ENCODE measurements around the gene ZHX3.

DNA sequence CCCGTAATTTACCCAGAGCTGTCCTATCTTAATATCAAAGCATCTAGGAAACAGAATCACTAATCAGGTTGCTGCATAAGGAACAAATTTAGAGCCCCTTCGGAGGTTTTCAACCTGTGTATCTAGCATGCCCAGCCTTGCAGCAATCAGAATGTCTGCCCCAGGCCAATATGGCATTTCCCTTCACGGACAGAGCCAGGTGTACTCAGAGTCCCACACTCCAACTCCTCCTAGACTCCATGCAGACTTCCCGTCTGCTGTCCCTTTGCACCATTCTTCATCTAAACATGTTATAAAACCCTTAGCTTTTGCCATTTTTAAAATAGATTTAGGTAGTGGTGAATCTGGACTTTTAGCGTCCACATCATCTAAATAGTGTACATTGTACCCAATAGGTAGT is 61.0 kb downstream of the ZHX3 start:
- TF ChIP-seq, protein P1, sequence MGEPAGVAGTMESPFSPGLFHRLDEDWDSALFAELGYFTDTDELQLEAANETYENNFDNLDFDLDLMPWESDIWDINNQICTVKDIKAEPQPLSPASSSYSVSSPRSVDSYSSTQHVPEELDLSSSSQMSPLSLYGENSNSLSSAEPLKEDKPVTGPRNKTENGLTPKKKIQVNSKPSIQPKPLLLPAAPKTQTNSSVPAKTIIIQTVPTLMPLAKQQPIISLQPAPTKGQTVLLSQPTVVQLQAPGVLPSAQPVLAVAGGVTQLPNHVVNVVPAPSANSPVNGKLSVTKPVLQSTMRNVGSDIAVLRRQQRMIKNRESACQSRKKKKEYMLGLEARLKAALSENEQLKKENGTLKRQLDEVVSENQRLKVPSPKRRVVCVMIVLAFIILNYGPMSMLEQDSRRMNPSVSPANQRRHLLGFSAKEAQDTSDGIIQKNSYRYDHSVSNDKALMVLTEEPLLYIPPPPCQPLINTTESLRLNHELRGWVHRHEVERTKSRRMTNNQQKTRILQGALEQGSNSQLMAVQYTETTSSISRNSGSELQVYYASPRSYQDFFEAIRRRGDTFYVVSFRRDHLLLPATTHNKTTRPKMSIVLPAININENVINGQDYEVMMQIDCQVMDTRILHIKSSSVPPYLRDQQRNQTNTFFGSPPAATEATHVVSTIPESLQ (CRISPR knock-in tag; IDR thresholded peaks at IDR 0.05): no peak
- TF ChIP-seq, protein P2, sequence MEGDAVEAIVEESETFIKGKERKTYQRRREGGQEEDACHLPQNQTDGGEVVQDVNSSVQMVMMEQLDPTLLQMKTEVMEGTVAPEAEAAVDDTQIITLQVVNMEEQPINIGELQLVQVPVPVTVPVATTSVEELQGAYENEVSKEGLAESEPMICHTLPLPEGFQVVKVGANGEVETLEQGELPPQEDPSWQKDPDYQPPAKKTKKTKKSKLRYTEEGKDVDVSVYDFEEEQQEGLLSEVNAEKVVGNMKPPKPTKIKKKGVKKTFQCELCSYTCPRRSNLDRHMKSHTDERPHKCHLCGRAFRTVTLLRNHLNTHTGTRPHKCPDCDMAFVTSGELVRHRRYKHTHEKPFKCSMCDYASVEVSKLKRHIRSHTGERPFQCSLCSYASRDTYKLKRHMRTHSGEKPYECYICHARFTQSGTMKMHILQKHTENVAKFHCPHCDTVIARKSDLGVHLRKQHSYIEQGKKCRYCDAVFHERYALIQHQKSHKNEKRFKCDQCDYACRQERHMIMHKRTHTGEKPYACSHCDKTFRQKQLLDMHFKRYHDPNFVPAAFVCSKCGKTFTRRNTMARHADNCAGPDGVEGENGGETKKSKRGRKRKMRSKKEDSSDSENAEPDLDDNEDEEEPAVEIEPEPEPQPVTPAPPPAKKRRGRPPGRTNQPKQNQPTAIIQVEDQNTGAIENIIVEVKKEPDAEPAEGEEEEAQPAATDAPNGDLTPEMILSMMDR (IDR thresholded peaks at IDR 0.05): no peak
- TF ChIP-seq, protein P3, sequence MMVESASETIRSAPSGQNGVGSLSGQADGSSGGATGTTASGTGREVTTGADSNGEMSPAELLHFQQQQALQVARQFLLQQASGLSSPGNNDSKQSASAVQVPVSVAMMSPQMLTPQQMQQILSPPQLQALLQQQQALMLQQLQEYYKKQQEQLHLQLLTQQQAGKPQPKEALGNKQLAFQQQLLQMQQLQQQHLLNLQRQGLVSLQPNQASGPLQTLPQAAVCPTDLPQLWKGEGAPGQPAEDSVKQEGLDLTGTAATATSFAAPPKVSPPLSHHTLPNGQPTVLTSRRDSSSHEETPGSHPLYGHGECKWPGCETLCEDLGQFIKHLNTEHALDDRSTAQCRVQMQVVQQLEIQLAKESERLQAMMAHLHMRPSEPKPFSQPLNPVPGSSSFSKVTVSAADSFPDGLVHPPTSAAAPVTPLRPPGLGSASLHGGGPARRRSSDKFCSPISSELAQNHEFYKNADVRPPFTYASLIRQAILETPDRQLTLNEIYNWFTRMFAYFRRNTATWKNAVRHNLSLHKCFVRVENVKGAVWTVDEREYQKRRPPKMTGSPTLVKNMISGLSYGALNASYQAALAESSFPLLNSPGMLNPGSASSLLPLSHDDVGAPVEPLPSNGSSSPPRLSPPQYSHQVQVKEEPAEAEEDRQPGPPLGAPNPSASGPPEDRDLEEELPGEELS (CRISPR knock-in tag; IDR thresholded peaks at IDR 0.05): no peak
- TF ChIP-seq, protein P4, sequence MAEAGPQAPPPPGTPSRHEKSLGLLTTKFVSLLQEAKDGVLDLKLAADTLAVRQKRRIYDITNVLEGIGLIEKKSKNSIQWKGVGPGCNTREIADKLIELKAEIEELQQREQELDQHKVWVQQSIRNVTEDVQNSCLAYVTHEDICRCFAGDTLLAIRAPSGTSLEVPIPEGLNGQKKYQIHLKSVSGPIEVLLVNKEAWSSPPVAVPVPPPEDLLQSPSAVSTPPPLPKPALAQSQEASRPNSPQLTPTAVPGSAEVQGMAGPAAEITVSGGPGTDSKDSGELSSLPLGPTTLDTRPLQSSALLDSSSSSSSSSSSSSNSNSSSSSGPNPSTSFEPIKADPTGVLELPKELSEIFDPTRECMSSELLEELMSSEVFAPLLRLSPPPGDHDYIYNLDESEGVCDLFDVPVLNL (CRISPR knock-in tag; IDR thresholded peaks at IDR 0.05; ENCODE audit: borderline replicate concordance, low read depth): no peak
- no peak for TF ChIP-seq FOXK1 (CRISPR knock-in tag; IDR thresholded peaks at IDR 0.05)
- no peak for TF ChIP-seq NFYB (CRISPR knock-in tag; conservative IDR thresholded peaks at IDR 0.05; ENCODE audit: low read depth)
- no peak for TF ChIP-seq IRF2 (CRISPR knock-in tag; IDR thresholded peaks at IDR 0.05; ENCODE audit: borderline replicate concordance, low read depth)
- no peak for TF ChIP-seq PRRX2 (CRISPR knock-in tag; IDR thresholded peaks at IDR 0.05)
- no peak for TF ChIP-seq NR2C2 (CRISPR knock-in tag; IDR thresholded peaks at IDR 0.05)
- TF ChIP-seq, protein P5, sequence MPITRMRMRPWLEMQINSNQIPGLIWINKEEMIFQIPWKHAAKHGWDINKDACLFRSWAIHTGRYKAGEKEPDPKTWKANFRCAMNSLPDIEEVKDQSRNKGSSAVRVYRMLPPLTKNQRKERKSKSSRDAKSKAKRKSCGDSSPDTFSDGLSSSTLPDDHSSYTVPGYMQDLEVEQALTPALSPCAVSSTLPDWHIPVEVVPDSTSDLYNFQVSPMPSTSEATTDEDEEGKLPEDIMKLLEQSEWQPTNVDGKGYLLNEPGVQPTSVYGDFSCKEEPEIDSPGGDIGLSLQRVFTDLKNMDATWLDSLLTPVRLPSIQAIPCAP (CRISPR knock-in tag; IDR thresholded peaks at IDR 0.05): no peak
- TF ChIP-seq ZNF138 (CRISPR knock-in tag; conservative IDR thresholded peaks at IDR 0.05): no peak
- TF ChIP-seq, protein P6, sequence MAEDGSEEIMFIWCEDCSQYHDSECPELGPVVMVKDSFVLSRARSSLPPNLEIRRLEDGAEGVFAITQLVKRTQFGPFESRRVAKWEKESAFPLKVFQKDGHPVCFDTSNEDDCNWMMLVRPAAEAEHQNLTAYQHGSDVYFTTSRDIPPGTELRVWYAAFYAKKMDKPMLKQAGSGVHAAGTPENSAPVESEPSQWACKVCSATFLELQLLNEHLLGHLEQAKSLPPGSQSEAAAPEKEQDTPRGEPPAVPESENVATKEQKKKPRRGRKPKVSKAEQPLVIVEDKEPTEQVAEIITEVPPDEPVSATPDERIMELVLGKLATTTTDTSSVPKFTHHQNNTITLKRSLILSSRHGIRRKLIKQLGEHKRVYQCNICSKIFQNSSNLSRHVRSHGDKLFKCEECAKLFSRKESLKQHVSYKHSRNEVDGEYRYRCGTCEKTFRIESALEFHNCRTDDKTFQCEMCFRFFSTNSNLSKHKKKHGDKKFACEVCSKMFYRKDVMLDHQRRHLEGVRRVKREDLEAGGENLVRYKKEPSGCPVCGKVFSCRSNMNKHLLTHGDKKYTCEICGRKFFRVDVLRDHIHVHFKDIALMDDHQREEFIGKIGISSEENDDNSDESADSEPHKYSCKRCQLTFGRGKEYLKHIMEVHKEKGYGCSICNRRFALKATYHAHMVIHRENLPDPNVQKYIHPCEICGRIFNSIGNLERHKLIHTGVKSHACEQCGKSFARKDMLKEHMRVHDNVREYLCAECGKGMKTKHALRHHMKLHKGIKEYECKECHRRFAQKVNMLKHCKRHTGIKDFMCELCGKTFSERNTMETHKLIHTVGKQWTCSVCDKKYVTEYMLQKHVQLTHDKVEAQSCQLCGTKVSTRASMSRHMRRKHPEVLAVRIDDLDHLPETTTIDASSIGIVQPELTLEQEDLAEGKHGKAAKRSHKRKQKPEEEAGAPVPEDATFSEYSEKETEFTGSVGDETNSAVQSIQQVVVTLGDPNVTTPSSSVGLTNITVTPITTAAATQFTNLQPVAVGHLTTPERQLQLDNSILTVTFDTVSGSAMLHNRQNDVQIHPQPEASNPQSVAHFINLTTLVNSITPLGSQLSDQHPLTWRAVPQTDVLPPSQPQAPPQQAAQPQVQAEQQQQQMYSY (CRISPR knock-in tag; IDR thresholded peaks at IDR 0.05): no peak

Measured in WTC11 (cell line).